HepG2 (cell line): ENCODE measurements around the gene BLOC1S4. TPM values are rescaled to one million over a fixed set of nuclear protein-coding genes. Genes with fewer than 3 reads are reported as not detected.

ENCODE experiments used
- AKAP8 ChIP-seq: sonication (generic); formaldehyde crosslinking; IDR thresholded peaks from 2 replicates; pipeline ENCODE4 v1.5.1; 2020; ENCODE audit warnings: mild to moderate bottlenecking, missing genetic modification reagents
- ETS1 ChIP-seq: sonication (generic); formaldehyde crosslinking; IDR thresholded peaks from 2 replicates; pipeline ENCODE4 v1.4.0; 2020; ENCODE audit warnings: missing genetic modification reagents
- FUBP1 ChIP-seq: sonication (generic); formaldehyde crosslinking; IDR thresholded peaks from 2 replicates; pipeline ENCODE4 v1.5.1; 2020; ENCODE audit warnings: missing genetic modification reagents, mild to moderate bottlenecking, borderline replicate concordance
- GMEB2 ChIP-seq: IDR thresholded peaks from 2 replicates; pipeline ENCODE4 v1.6.1; 2016; ENCODE audit warnings: missing biosample characterization, missing genetic modification reagents, low read depth
- HMGXB3 ChIP-seq: sonication (generic); formaldehyde crosslinking; IDR thresholded peaks from 2 replicates; pipeline ENCODE4 v1.4.0; 2020; ENCODE audit warnings: missing genetic modification reagents, borderline replicate concordance
- HOXA3 ChIP-seq: sonication (generic); formaldehyde crosslinking; IDR thresholded peaks from 2 replicates; pipeline ENCODE4 v1.5.0; 2020; ENCODE audit warnings: missing genetic modification reagents
- JUN ChIP-seq: sonication (generic); formaldehyde crosslinking; IDR thresholded peaks from 2 replicates; pipeline ENCODE4 v1.4.0; 2020; ENCODE audit warnings: mild to moderate bottlenecking, missing genetic modification reagents
- NFRKB ChIP-seq: fragments of 450-650 bp; IDR thresholded peaks from 2 replicates; pipeline ENCODE4 v1.6.1; 2017
- POLR2AphosphoS5 ChIP-seq: IDR thresholded peaks from 2 replicates; pipeline ENCODE4 v1.6.1; 2012; ENCODE audit warnings: low read depth, low read length
- SNAI1 ChIP-seq: sonication (generic); formaldehyde crosslinking; IDR thresholded peaks from 2 replicates; pipeline ENCODE4 v1.5.0; 2020; ENCODE audit warnings: mild to moderate bottlenecking, missing genetic modification reagents, borderline replicate concordance
- SP4 ChIP-seq: sonication (generic); formaldehyde crosslinking; IDR thresholded peaks from 2 replicates; pipeline ENCODE4 v1.8.1; 2023; ENCODE audit warnings: mild to moderate bottlenecking, missing genetic modification reagents
- ZBTB21 ChIP-seq: sonication (generic); formaldehyde crosslinking; IDR thresholded peaks from 2 replicates; pipeline ENCODE4 v1.4.0; 2020; ENCODE audit warnings: missing genetic modification reagents
- ZNF207 ChIP-seq: fragments of 450-650 bp; IDR thresholded peaks from 2 replicates; pipeline ENCODE4 v1.6.1; 2016; ENCODE audit warnings: antibody characterized with exemption, borderline replicate concordance
- ZNF343 ChIP-seq: sonication (generic); formaldehyde crosslinking; IDR thresholded peaks from 2 replicates; pipeline ENCODE4 v1.4.0; 2020; ENCODE audit warnings: mild to moderate bottlenecking, missing genetic modification reagents
- ZNF468 ChIP-seq: sonication (generic); formaldehyde crosslinking; IDR thresholded peaks from 2 replicates; pipeline ENCODE4 v1.8.0; 2022; ENCODE audit warnings: mild to moderate bottlenecking, moderate library complexity, missing genetic modification reagents
- ZNF547 ChIP-seq: sonication (generic); formaldehyde crosslinking; IDR thresholded peaks from 2 replicates; pipeline ENCODE4 v1.5.1; 2020; ENCODE audit warnings: mild to moderate bottlenecking, missing genetic modification reagents
- ZNF549 ChIP-seq: sonication (generic); formaldehyde crosslinking; IDR thresholded peaks from 2 replicates; pipeline ENCODE4 v1.5.0; 2020; ENCODE audit warnings: missing genetic modification reagents
- ZNF644 ChIP-seq: IDR thresholded peaks from 2 replicates; pipeline ENCODE4 v1.6.1; 2016; ENCODE audit warnings: low read depth
- ZNF768 ChIP-seq: sonication (generic); formaldehyde crosslinking; IDR thresholded peaks from 2 replicates; pipeline ENCODE4 v1.4.0; 2020; ENCODE audit warnings: missing genetic modification reagents
- ZZZ3 ChIP-seq: sonication (generic); formaldehyde crosslinking; IDR thresholded peaks from 2 replicates; pipeline ENCODE4 v1.4.0; 2020; ENCODE audit warnings: missing genetic modification reagents, mild to moderate bottlenecking, borderline replicate concordance
- polyA plus RNA-seq, 8 experiments: library from polyadenylated mRNA; depleted of rRNA in 3 of 8; stranded (reverse) in 7 of 8; unstranded in 1 of 8; fragments of >200 nt; fragmentation: Illumina TruSeq in 4 of 8; extraction: Trizol in 4 of 8; gene quantifications; 2 replicates each; pipeline versions ENCODE4 v1.2.1 to v1.2.3, GENCODE V29; 2011 to 2016; ENCODE audit warnings: low read depth in 4 of 8, missing spikeins in 1 of 8, mixed read lengths in 1 of 8; ENCODE audit not compliant: insufficient read depth in 1 of 8
- total RNA-seq, 5 experiments: library from RNA; depleted of rRNA; stranded (reverse); fragments of >200 nt; fragmentation: Illumina TruSeq; extraction: Trizol; gene quantifications; 2 replicates each; pipeline ENCODE4 v1.2.3, GENCODE V29; 2016; ENCODE audit warnings: low read depth in 1 of 5

Gene BLOC1S4
- total and polyA plus RNA-seq, 2 of the 13 experiments (the other 11 are each of a cell fraction or from before 2014, with no cell fraction given): 15.5 to 20.9 TPM

GRCh38 chr4:6673660-6674499 lies 42.1 kb upstream of the BLOC1S4 start (continued):
- no peak; the same call in 1 of the 2 replicates for TF ChIP-seq ZNF547 (CRISPR knock-in tag)
- TF ChIP-seq ZNF549: no peak
- TF ChIP-seq JUN (CRISPR knock-in tag): no peak
- TF ChIP-seq SP4 (CRISPR knock-in tag): peak; percentile 72; the same call in 1 of the 2 replicates
- no peak for TF ChIP-seq ZNF207
- peak; percentile 79 for TF ChIP-seq GMEB2 (CRISPR knock-in tag)
- TF ChIP-seq NFRKB: no peak
- TF ChIP-seq ETS1: no peak
- TF ChIP-seq HOXA3 (CRISPR knock-in tag): peak; percentile 88; the same call in 1 of the 2 replicates
- TF ChIP-seq AKAP8 (CRISPR knock-in tag): no peak; the same call in 1 of the 2 replicates
- no peak for TF ChIP-seq ZNF468 (CRISPR knock-in tag)
- peak; percentile 77; the same call in 1 of the 2 replicates for TF ChIP-seq HMGXB3 (CRISPR knock-in tag)
- no peak for TF ChIP-seq ZNF644
- TF ChIP-seq ZZZ3: peak; percentile 64
- peak; percentile 83; the same call in 1 of the 2 replicates for TF ChIP-seq ZNF343 (CRISPR knock-in tag)
- TF ChIP-seq SNAI1 (CRISPR knock-in tag): 0 out of 2 replicates have a peak, but pooled peaks have one; percentile 74
- TF ChIP-seq FUBP1 (CRISPR knock-in tag): no peak
- peak; percentile 89 for TF ChIP-seq POLR2AphosphoS5
- TF ChIP-seq ZBTB21 (CRISPR knock-in tag): no peak
- TF ChIP-seq ZNF768: no peak; the same call in 1 of the 2 replicates
